Measurements from ENCODE around the gene BLTP1. TPM values are rescaled to one million over a fixed set of nuclear protein-coding genes. Genes with fewer than 3 reads are reported as not detected.

BLTP1 gene
- total RNA-seq, 1 donor from 2014 or later, result 80.0 TPM

GRCh38 chr4:122172266-122172665 is 20.1 kb downstream of the BLTP1 start:
- no peak for TF ChIP-seq CTCF (IDR thresholded peaks at IDR 0.05)
- H3K27me3 ChIP-seq, result no peaks in the 10 kb centered on the region
- no peak overlapping the region for H3K4me3 ChIP-seq
- no peak for DNase-seq
- no peak overlapping the region for H3K27ac ChIP-seq
- H3K4me1 ChIP-seq, result peaks cover 10% of the 10 kb centered on the region
- H3K9me3 ChIP-seq, result no peaks in the 10 kb centered on the region
- peaks cover 23% of the 10 kb centered on the region for H3K36me3 ChIP-seq
- intact Hi-C loops (cut with DNase I), result no loop called here
- no peak for ATAC-seq

DNA sequence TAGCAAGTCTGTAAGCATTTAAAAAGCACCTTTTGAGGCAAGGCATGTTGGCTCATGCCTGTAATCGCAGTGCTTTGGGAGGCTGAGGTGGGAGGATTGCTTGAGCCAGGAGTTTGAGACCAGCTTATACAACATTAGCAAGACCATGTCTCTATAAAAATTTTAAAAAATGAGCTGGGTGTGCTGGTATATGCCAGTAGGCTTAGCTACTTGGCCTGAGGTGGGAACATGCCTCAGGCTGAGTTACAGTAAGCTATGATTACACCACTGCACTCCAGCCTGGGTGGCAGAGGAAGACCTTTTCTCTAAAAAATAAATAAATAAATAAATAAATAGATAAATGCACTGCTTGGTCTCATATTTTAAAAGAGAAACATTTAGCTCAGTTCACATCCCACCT is 26.8 kb downstream of the BLTP1 start:
- H3K36me3 ChIP-seq, result peaks cover 57% of the 10 kb centered on the region

DNA sequence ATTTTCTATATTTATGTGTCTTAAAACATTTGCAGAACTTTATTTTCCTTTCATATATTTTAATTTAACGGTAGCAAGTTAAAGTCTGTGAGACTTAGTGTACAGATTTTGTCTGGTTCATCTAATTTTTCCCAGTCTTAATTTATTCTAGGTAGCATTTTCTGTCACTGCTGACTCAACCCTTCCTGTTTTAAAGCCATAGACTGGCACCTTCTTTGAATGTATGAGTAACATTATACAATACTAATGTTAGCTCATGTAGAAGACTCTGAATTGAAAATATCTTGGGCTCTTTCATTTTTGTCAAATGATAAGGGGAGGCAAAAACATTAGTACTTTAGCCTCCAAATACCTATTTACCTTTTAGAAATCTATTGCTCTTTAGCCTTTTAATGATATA is 43.6 kb downstream of the BLTP1 start:
- H3K27me3 ChIP-seq, result no peaks in the 10 kb centered on the region
- no peak for TF ChIP-seq CTCF (IDR thresholded peaks at IDR 0.05)
- H3K36me3 ChIP-seq, result peaks cover 77% of the 10 kb centered on the region
- no peaks in the 10 kb centered on the region for H3K9me3 ChIP-seq
- no peaks in the 10 kb centered on the region for H3K4me1 ChIP-seq
- ATAC-seq, result no peak
- no peak overlapping the region for H3K27ac ChIP-seq
- no peak for DNase-seq
- intact Hi-C loops (cut with DNase I), result no loop called here
- no peak overlapping the region for H3K4me3 ChIP-seq

More for the DNA sequence above, 26.8 kb downstream of the BLTP1 start:
- Histone ChIP-seq H3K4me1 (no peaks in the 10 kb centered on the region), H3K27me3 (no peaks in the 10 kb centered on the region), H3K4me3 (no peak overlapping the region), H3K27ac (no peak overlapping the region), H3K9me3 (no peaks in the 10 kb centered on the region)
- ATAC-seq (no peak), DNase-seq (no peak)
- no peak for TF ChIP-seq CTCF (IDR thresholded peaks at IDR 0.05)
- intact Hi-C loops (cut with DNase I), result no loop called here

Other genes starting within 250 kb of the BLTP1 start
- 2.1 TPM for gene TRPC3, start 200.3 kb upstream of the BLTP1 start, total RNA-seq
- gene ADAD1, start 226.7 kb downstream of the BLTP1 start, total RNA-seq, result not detected